Skin epidermis (tissue), 12 donors: ENCODE results near the gene MANEAL.

ENCODE experiments used
- H3K27ac ChIP-seq, 21 experiments: fragments of 200-600 bp; sonication (generic) in 11 of 21; one replicate each; pipeline ENCODE4 v1.5.0; 2020; ENCODE audit warnings: mild to moderate bottlenecking in 3 of 21, inconsistent platforms in 2 of 21, moderate library complexity in 2 of 21
- H3K4me3 ChIP-seq, 7 experiments: fragments of 200-600 bp; sonication (generic) in 2 of 7; one replicate each; pipeline ENCODE4 v1.5.0; 2020; ENCODE audit warnings: inconsistent platforms in 2 of 7, mild to moderate bottlenecking in 2 of 7, moderate library complexity in 1 of 7

MANEAL gene

DNA sequence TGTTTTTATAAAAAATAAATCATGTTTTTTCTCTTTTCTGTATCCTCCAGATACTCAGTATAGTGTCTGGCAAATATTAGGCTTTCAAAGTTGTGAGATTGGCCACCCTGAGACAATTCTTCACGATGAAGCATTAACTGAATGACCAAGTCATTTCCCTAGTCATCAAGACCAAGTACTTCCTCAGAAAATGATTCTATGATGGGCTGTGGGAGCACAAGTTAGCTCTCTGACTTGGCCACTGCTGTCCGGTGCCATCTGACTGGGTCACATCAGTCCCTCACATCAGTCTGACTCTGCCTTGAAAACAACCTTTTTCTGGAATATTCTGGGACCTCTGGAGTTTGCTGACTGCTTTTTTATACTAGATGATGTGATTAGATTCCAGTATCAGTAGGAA is 27.8 kb downstream of the MANEAL start:
- Histone ChIP-seq H3K4me3 (no peak overlapping the region), H3K27ac (no peak overlapping the region)

DNA sequence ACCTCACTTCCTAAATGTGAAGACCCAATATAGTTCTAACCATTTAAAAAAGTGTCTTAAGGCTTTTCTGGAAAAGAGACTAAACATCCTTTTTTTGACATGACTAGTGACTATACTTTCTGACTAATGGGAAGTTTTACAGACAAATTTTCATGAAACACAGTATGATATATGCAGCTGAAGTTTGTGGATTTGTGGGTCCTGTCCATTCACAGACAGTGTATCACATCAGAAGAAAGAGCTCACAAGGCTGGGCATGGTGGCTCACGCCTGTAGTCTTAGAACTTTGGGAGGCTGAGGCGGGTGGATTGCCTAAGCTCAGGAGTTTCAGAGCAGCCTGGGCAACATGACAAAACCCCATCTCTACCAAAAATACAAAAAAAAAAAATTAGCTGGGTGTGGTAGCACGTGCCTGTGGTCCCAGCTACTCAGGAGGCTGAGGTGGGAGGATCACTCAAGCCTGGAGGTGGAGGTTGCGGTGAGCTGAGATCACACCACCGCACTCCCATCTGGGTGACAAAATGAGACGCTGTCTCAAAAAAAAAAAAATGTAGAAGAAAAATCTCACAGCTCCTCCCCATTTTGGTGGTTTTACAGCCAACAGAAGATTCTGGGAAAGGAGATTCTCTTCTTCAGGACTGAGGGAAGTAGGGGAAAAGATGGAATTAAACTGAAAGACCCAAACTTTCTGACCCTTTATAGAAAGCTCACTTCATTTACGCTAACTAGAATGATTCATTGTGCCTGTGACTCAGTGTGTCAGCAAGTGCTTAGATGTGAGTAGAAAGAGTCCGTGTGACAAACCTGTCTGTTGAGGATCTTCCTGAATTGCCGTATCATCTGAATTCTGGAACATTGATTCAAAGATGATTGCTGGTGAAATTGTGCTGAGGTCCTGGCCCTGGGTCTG is 29.5 kb downstream of the MANEAL start:
- H3K4me3 ChIP-seq = no peak overlapping the region
- no peak overlapping the region for H3K27ac ChIP-seq

DNA sequence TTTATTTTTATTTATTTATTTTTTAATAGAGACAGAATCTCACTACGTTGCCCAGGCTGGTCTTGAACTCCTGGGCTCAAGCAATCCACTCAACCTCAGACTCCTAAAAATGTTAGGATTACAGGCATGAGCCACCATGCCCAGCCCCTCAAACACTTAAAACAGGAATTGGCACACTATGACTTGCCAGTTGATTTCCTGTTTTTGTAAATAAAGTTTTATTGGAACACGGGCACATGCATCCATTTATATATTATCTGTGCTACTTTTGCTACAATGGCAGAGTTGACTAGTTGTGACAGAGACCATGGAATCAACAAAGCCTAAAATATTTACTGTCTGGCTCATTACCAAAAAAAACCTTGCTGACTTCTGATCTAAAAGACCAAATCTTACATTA is 30.4 kb downstream of the MANEAL start:
- Histone ChIP-seq H3K27ac (no peak overlapping the region), H3K4me3 (no peak overlapping the region)

DNA sequence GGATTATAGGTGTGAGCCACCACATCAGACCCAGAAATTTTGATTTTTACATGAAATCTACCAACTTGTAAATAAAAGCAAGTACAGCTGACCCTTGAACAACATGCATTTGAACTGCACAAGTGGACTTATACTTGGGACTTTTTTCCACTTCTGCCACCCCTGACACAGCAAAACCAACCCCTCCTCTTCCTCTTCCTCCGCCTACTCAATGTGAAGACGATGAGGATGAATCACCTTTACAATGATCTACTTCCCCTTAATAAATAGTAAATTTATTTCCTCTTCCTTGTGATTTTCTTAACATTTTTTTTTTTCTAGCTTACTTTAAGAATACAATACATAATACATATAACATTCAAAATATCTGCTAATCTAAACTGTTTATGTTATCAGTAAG is 31.9 kb downstream of the MANEAL start:
- Histone ChIP-seq H3K27ac (peak overlapping the region in 3 of 21 experiments; percentile 29 to 45 (median 37)), H3K4me3 (no peak overlapping the region)

DNA sequence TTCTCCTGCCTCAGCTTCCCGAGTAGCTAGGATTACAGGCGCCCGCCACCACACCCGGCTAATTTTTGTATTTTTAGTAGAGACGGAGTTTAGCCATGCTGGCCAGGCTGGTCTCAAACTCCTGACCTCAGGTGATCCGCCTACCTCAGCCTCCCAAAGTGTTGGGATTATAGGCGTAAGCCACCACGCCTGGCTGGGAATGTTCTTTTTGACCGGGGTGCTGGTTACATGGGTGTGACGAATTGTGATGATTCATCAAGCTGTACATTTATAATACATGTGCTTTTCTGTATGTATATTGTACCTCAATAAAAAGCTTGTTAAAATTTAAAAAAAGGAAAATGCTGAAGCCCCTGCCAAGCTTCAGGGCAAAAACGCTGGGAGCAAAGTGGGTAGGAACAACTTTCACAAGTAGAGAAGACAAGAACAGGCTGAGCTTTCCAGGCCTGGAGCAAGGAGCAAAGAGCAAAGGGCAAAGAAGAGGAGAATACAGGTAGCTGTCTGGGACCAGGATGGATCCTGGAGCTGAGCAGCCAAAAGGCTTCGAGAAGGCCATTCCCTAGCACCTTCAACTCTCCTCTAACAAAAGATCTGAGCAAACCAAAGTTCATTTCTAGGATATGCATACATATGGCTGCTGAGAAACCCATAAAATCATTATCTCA is 34.9 kb downstream of the MANEAL start:
- no peak overlapping the region for H3K27ac ChIP-seq
- H3K4me3 ChIP-seq = no peak overlapping the region

DNA sequence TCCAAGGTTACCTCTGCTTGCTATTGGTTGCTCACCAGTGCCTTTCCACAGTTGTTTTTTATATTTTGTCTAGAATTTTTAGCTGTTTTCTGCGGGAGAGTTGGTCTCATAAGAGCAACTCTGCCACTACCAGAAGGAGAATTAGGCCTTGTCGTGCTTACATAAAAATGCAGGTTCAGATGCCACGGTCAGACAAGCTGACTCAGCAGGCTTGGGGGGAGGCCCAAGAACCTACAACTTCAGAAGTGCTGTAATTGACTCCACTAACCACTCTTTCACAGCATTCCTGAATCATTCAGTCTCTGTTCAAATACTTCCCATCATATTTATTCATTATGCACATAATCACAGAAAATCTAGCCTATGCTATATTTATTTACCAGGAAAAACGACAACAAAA is 37.5 kb downstream of the MANEAL start:
- H3K4me3 ChIP-seq = no peak overlapping the region
- no peak overlapping the region for H3K27ac ChIP-seq

DNA sequence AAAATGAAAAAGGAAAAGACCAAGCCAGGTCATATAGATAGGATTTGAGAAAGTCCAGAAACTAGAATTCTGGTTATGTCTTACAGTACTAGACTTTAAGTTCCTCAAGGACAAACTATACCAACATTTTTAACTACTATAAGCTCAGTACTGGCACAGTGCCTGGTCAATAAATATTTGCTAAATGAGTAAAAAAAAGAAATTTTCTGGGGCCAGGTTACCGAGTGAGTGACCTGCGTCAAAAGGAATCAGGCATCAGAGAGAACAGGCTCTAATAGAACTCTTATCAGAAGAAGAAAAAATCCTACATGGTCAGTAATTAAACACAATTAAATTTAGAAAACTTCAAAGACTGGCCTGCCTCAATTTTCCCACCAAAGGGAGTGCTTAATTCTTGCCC is 38.2 kb downstream of the MANEAL start:
- Histone ChIP-seq H3K4me3 (no peak overlapping the region), H3K27ac (no peak overlapping the region)

DNA sequence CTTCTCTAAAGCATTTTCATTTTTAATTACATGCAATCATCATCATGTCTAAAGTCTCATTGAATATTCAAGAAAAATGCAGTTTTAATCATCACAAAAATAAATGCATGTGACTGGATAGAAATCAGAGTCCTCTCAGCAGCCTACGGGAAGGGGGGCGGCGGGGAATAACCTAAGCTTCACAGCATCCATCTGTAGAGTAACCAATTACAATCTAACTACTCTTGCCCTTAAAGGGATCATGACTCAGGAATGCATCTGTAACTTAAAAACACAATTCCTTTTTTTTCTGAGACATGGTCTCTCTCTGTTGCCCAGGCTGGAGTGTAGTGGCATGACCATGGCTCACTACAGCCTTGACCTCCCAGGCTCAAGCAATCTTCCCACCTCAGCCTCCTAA is 43.1 kb downstream of the MANEAL start:
- Histone ChIP-seq H3K4me3 (no peak overlapping the region), H3K27ac (no peak overlapping the region)

DNA sequence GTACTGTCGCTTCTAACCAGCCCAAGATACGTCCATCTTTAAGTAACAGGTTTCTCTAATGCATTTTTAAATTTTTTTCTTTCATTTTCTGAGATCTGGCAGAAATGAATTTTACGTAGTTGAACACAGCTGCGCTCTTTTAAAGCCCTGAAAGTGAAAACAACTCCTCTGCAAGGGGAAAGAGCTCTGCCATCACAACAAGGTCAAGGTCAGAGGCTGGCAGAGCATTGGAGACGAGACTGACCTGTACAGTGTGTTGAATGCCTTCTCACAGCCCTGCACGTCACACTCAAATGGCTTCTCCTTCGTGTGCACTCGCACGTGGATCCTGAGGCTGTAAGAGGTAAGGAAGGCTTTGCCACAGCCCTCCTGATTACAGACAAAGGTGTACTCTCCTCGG is 46.0 kb downstream of the MANEAL start:
- Histone ChIP-seq H3K4me3 (no peak overlapping the region), H3K27ac (no peak overlapping the region)

DNA sequence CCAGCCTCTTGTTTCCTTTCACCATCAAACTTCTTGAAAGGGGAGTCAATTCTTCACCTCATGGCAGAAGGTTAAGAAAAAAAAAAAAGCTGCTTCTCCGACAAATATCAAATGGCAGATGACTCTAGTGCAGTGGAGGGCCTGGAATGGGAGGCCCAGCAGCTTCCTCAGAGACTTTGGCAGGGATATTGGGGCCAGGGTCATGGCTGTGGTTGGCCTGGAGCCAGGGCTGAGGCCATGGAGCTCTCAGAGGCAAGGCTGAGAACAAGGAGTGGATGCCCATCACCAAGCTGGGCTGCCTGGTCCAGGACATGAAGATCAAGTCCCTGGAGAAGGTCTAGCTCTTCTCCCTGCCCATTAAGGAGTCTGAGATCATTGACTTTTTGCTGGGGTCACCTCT is 47.1 kb downstream of the MANEAL start:
- no peak overlapping the region for H3K4me3 ChIP-seq
- H3K27ac ChIP-seq = no peak overlapping the region

DNA sequence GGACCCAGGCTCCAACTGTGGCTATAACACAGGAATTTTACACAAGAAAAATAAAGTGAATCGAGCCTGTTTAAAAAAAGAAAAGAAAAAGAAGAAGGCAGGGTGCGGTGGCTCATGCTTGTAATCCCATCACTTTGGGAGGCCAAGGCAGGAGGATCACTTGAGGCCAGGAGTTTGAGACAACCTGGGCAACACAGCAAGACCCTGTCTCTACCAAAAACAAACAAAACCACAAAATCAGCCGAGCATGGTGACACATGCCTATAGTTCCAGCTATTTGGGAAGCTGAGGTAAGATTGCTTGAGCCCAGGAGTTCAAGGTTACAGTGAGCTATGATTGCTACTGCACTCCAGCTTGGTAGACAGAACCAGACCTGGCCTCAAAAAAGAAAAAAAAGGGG is 48.0 kb downstream of the MANEAL start:
- Histone ChIP-seq H3K27ac (no peak overlapping the region), H3K4me3 (no peak overlapping the region)

DNA sequence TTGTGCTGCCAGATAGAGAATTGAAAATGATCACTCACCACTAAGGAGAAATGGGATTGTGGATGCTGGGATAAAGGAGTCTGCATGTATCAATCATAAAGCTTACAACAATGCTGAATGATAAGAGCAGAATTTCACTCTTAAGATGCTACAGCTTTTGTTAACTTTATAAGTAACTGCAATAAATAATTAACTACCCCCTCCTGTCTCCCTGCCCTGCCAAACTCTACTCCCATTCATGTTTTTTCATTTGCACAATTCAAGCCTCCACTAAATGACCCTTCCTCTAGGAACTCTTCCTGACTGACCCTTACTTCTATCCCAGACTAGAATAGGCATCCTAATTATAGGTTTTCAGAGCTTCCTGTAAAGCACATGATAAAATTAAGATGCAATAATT is 50.9 kb downstream of the MANEAL start:
- peak overlapping the region in 1 of 21 experiments; percentile 23 for H3K27ac ChIP-seq
- H3K4me3 ChIP-seq = no peak overlapping the region

DNA sequence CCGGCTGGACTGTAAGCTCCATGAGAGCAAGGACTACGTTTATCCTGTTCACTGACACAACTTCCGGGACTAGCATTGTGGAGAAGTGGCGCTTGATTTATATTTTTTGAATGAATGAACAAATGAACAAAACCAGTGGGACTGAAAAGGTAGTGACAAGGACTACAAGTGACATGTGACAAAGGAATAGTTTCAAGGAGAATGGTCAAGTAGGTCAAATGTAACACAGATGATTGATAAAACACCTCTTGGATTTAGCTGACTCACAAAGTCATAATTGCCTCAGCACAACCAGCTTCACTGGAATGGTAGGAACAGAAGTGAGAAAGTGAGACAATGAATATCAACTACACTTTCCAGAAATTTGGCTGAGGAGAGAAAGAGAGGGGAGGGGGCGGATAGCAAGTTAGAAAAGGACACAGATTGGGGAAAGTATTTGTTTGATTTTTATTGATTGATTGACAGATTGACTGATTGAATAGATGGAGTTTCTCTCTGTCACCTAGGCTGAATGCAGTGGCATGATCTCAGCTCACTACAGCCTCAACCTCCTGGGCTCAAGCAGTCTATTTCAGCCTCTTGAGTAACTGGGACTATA is 51.5 kb downstream of the MANEAL start:
- Histone ChIP-seq H3K27ac (peak overlapping the region in 3 of 21 experiments; percentile 23 to 25 (median 24)), H3K4me3 (no peak overlapping the region)

DNA sequence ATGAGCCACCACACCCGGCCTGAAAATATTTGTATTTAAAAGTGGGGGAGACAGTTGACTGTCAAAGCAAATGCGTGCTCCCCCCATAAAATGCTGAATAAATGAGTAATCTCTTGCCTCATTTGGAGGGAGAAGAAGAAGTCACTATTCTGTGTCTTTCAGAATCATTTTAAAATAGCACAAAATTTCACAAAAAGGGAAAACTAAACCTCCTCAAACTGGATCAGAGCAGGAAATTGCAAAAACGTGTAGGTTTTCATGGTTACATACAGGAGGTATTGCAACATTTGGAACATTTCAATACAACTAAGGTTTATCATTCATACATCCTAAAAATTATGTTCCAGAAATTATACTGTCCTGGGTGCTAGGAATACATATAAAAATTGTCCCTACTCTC is 52.1 kb downstream of the MANEAL start:
- Histone ChIP-seq H3K27ac (peak overlapping the region in 4 of 21 experiments; percentile 23 to 46 (median 24)), H3K4me3 (no peak overlapping the region)

DNA sequence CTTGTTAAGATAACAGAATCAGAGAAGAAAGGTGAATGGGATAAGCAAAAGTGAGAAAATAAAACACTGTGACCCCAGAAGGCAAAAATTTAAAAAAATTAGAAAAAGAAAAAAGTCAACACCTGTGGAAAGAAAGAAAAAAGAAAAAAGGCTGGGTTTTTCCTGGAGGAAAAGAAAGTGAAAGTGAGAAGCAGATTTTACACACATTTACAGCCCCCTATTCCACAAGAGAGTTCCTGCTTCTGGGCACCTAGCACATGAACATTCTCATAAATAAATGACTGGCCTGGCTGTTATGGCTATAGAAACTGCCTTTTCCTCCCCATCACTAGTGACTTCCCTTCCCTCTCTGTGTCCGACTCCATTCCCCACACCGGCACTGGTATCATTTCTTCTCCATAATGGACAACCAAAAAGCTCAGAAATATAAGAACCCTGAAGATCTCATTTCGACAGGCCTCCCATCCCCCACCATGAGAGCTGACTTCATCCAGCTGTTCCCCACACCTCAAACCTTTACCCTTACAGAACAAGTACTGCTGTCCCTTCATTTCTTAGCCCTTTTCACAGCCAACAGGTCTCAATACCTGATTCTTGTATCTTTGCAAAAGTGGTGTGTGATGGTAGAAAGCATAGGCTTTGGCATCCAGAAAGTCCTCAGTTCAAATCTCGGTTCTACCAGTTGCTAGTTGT is 53.1 kb downstream of the MANEAL start:
- no peak overlapping the region for H3K4me3 ChIP-seq
- peak overlapping the region in 3 of 21 experiments; percentile 39 to 46 (median 45) for H3K27ac ChIP-seq

DNA sequence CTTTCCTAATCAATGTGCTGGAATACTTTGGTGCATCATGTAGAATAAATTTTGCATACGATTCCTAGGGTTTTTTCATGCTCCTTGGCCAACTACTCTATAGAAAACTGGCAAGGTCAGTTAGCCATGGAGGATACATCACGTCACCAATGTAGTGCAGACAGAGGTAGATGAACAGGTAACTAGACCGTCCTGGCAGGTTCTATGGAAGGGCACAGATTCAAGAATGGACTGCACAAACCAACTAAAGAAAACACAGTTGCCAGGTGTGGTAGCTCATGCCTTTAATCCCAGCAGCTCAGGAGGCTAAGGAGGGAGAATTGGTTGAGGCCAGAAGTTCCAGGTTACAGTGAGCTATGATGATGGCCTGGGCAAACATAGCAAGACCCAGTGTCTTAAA is 55.8 kb downstream of the MANEAL start:
- peak overlapping the region in 7 of 21 experiments; percentile 11 to 67 (median 43) for H3K27ac ChIP-seq
- no peak overlapping the region for H3K4me3 ChIP-seq

DNA sequence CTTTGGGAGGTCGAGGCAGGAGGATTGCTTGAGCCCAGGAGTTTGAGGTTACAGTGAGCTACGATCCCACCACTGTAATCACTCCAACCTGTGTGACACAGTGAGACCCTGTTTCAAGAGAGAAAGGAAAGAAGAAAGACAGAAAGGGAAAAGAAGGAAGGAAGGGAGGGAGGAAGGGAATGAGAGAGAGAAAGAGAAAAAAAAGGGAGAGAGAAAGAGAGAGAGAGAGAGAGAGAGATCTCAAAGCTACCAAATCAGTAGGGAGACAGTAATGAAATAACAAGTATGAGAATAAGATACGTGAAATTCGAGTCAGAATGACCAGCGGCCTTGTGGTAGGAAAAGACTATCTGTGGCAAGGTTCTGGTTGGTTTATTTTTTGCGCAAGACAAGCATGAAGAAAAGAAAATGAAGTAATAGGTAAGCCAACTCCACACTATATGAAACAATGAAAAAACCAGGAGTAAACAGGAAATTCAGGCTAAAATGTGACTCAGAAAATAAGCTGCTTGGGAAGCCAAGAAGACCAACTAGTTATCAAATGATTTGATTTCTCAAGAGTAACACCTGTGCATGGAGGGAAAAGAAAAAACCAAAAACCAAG is 56.8 kb downstream of the MANEAL start:
- H3K27ac ChIP-seq = peak overlapping the region in 14 of 21 experiments; percentile 8 to 78 (median 48)
- H3K4me3 ChIP-seq = no peak overlapping the region
